Activated CD4-positive, alpha-beta T cell treated with anti-CD3 and anti-CD28 coated beads for 36 hours (primary cell): ENCODE measurements around the gene APMAP. TPM values are rescaled to one million over a fixed set of nuclear protein-coding genes. Genes with fewer than 3 reads are reported as not detected.
"Not testable (repeated sequence)": the region's sequence is repeated elsewhere in the genome, so short reads cannot be mapped to it uniquely, and the experiment has no call there.

Experiments used
- ATAC-seq: fragments of 200-7000 bp; cut with Tn5 transposase; one replicate; pipeline ENCODE4 v1.10.0; 2021; ENCODE audit warnings: mild to moderate bottlenecking, moderate library complexity
- CTCF ChIA-PET: fragments of 350-600 bp; sonication (Branson Sonifier 250); formaldehyde crosslinking; loops from one replicate; lab custom pipeline; 2021; ENCODE audit warnings: antibody characterized with exemption; lab: Charles Lee
- POLR2A ChIA-PET: fragments of 350-600 bp; sonication (Branson Sonifier 250); formaldehyde crosslinking; loops from one replicate; lab custom pipeline; 2021; ENCODE audit warnings: antibody characterized with exemption, inconsistent platforms; lab: Charles Lee
- DNase-seq: peaks from one replicate; pipeline ENCODE4 v3.0.0-alpha.2; 2020
- H3K27ac Mint-ChIP-seq: one replicate; pipeline ENCODE4 v1.8.0; 2021; ENCODE audit warnings: mixed read lengths
- H3K27me3 Mint-ChIP-seq: one replicate; pipeline ENCODE4 v1.8.0; 2021; ENCODE audit warnings: mixed read lengths
- H3K36me3 Mint-ChIP-seq: one replicate; pipeline ENCODE4 v1.8.0; 2021; ENCODE audit warnings: low read depth, mixed read lengths
- H3K4me1 Mint-ChIP-seq: one replicate; pipeline ENCODE4 v1.8.0; 2021; ENCODE audit warnings: mixed read lengths
- H3K4me3 Mint-ChIP-seq: one replicate; pipeline ENCODE4 v1.8.0; 2021; ENCODE audit warnings: mild to moderate bottlenecking, moderate library complexity, mixed read lengths
- H3K9me3 Mint-ChIP-seq: one replicate; pipeline ENCODE4 v1.8.0; 2021; ENCODE audit warnings: low read depth, mixed read lengths
- intact Hi-C, 2 experiments: fragments of 100-400 bp; cut with DNase I in 1 of 2; cut with micrococcal nuclease in 1 of 2; formaldehyde crosslinking; loops; one replicate each; pipeline versions ENCODE4 v1.14.2 to v1.15.1; 2022 to 2024; cut with DNase I, micrococcal nuclease
- total RNA-seq, 2 experiments: library from RNA; stranded (reverse); gene quantifications; one replicate each; pipeline ENCODE4 v1.2.3, GENCODE V29; 2021

The APMAP gene
- total RNA-seq, 2 experiments from 2014 or later = 26.8 to 34.0 TPM

DNA sequence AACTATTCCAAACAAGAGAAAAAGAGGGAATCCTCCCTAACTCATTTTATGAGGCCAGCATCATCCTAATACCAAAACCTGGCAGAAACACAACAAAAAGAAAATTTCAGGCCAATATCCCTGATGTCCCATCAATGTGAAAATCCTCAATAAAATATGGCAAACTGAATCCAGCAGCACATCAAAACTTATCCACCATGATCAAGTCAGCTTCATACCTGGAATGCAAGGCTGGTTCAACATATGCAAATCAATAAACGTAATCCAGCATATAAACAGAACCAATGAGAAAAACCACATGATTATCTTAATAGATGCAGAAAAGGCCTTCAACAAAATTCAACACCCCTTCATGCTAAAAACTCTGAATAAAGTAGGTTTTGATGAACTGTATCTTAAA, 46.2 kb downstream of the APMAP start:
- H3K27ac Mint-ChIP-seq, H3K27me3 Mint-ChIP-seq, DNase-seq, ATAC-seq, H3K4me3 Mint-ChIP-seq, POLR2A ChIA-PET, CTCF ChIA-PET: not testable (repeated sequence)
- Mint-ChIP-seq H3K9me3 (peaks cover 32% of the 10 kb centered on the region), H3K36me3 (peaks cover 25% of the 10 kb centered on the region), H3K4me1 (peaks cover 27% of the 10 kb centered on the region)
- intact Hi-C loops = loop anchor here in 1 of 2 experiments (5.0 kb wide), 1 partner anchor 366 kb away; no protein-coding TSS in a partner anchor

DNA sequence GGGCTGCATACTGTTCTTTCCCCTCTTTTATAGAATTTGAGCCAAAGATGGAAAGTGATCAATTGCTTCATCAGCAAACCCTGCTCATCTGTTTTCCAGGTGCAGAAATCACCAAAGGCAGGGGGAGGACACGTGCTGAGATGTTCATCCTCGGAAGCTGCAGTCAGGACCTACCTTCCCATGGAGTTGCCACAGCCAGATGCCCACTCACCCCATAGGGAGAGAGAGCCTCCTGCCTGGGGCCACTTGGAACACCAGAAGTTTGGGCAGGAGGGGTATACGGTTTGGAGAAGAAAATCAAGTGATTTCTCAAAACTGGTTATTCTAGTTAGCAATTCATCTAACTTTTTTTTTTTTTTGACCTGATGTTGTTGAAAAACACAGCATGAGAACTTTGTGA, 48.8 kb downstream of the APMAP start:
- DNase-seq (no peak), ATAC-seq (no peak)
- ChIA-PET POLR2A (no interaction called here), CTCF (no interaction called here)
- Mint-ChIP-seq H3K27ac (no peak overlapping the region), H3K27me3 (peaks cover 2% of the 10 kb centered on the region), H3K9me3 (peaks cover 32% of the 10 kb centered on the region), H3K4me3 (no peak overlapping the region), H3K36me3 (peaks cover 29% of the 10 kb centered on the region), H3K4me1 (peaks cover 15% of the 10 kb centered on the region)
- intact Hi-C loops = no loop called here

DNA sequence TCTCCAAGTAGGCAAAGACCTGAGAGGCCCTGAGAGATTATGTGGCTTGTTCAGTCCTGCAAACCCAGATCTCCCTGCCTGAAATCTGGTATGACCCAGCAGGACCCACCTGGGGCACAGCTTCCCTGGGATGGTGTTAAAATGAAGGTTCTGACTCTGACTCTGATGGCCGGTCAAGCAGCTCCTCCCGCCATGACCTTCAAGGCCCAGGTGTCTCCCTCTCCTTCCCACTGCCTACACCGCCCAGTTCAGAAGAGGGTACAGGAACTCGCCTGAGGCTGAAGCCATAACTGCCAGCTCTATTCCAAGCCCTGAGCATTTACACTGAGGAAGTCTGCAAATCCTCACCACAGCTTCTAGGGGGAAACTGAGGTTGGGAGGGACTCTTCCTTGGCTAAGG, 49.4 kb downstream of the APMAP start:
- H3K9me3 Mint-ChIP-seq = peaks cover 29% of the 10 kb centered on the region
- H3K36me3 Mint-ChIP-seq = peaks cover 26% of the 10 kb centered on the region
- H3K4me1 Mint-ChIP-seq = peaks cover 10% of the 10 kb centered on the region
- H3K4me3 Mint-ChIP-seq = no peak overlapping the region
- DNase-seq (no peak), ATAC-seq (no peak)
- intact Hi-C loops = no loop called here
- H3K27ac Mint-ChIP-seq = no peak overlapping the region
- H3K27me3 Mint-ChIP-seq = peaks cover 2% of the 10 kb centered on the region
- ChIA-PET POLR2A (no interaction called here), CTCF (no interaction called here)

DNA sequence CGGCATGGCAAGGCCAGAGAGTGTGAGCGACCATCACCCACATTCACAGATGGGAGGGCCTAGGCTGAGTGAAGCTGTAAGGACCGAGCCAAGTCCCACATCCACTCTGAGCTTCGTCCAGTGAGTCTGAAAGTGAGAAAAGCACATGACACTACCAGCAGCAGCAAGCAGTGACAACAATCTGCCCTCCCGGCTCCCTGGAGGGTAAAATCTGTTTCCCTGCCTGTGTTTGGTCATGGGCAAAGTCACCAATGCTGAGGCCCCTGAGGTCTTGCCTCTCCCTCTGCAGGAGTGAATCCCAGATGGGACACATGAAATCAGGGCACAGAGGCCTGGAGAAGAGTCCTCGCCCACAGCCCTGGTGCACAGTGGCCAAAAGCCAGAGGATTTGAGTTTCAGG, 49.9 kb downstream of the APMAP start:
- CTCF ChIA-PET = no interaction called here
- H3K4me1 Mint-ChIP-seq = peaks cover 5% of the 10 kb centered on the region
- POLR2A ChIA-PET = no interaction called here
- H3K4me3 Mint-ChIP-seq = no peak overlapping the region
- peaks cover 25% of the 10 kb centered on the region for H3K9me3 Mint-ChIP-seq
- H3K27me3 Mint-ChIP-seq = peaks cover 2% of the 10 kb centered on the region
- H3K36me3 Mint-ChIP-seq = peaks cover 22% of the 10 kb centered on the region
- no peak for DNase-seq
- no peak for ATAC-seq
- H3K27ac Mint-ChIP-seq = no peak overlapping the region
- intact Hi-C loops = no loop called here

DNA sequence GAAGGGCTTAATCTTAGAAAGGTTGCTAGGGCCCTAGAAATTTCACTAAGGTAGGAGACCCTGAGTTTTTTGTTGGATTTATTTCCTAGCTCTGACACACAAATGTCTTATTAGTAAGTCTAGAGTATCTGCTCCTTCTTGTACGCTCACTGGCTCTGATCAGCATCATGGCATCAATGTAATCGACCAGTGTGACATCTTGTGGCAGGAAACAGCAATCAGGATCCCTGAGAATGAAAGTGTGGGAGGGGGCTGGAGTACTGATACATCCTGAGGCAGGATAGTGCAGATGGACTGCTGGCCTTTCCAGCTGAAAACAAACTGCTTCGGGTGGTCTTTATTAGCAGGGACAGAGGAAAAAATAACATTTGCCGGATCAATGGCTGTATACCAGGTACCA, 53.5 kb downstream of the APMAP start:
- Mint-ChIP-seq H3K9me3 (peaks cover 4% of the 10 kb centered on the region), H3K4me1 (no peaks in the 10 kb centered on the region), H3K36me3 (peaks cover 6% of the 10 kb centered on the region), H3K27me3 (no peaks in the 10 kb centered on the region), H3K27ac (no peak overlapping the region), H3K4me3 (no peak overlapping the region)
- ChIA-PET POLR2A (no interaction called here), CTCF (no interaction called here)
- ATAC-seq (no peak), DNase-seq (no peak)
- intact Hi-C loops = no loop called here

DNA sequence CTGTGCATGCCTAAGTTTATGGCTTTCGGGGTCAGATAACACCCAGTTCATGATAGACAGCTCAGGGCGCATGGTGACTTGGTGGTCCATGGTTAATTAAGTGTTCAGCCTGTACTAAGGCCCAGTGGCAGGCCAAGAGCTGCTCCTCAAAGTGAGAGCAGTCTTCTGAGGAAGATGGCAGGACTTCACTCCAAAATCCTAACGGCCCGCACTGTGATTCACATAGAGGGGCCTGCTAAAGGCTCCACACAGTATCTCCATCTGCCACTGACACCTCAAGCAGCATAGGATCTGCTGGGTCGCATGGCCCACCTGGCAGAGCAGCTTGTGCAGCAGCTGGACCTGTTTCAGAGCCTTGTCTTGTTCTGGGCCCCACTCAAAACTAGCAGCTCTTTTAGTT, 54.1 kb downstream of the APMAP start:
- DNase-seq = no peak
- H3K27me3 Mint-ChIP-seq = no peaks in the 10 kb centered on the region
- H3K27ac Mint-ChIP-seq = no peak overlapping the region
- H3K9me3 Mint-ChIP-seq = peaks cover 4% of the 10 kb centered on the region
- H3K36me3 Mint-ChIP-seq = peaks cover 6% of the 10 kb centered on the region
- H3K4me3 Mint-ChIP-seq = no peak overlapping the region
- intact Hi-C loops = no loop called here
- ATAC-seq = no peak
- ChIA-PET CTCF (no interaction called here), POLR2A (no interaction called here)
- H3K4me1 Mint-ChIP-seq = no peaks in the 10 kb centered on the region

DNA sequence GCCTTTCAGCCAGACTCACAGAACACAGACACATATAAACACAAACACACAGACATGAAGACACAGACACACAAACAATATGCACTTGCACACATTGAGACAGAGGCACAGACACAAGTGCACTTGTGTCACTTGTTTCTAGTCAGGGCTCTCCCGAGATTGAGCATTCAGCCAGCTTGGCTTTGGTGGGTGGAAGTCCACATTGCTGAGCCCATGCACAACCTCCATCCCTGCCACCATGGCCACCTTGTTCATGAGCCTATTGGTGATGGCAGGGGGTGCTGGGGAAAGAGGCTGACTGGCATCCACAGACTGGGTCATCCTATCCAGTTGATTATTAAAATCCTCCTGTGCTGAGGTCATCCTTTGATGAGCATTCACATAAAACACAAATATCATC, 55.0 kb downstream of the APMAP start:
- POLR2A ChIA-PET = no interaction called here
- peaks cover 4% of the 10 kb centered on the region for H3K9me3 Mint-ChIP-seq

DNA sequence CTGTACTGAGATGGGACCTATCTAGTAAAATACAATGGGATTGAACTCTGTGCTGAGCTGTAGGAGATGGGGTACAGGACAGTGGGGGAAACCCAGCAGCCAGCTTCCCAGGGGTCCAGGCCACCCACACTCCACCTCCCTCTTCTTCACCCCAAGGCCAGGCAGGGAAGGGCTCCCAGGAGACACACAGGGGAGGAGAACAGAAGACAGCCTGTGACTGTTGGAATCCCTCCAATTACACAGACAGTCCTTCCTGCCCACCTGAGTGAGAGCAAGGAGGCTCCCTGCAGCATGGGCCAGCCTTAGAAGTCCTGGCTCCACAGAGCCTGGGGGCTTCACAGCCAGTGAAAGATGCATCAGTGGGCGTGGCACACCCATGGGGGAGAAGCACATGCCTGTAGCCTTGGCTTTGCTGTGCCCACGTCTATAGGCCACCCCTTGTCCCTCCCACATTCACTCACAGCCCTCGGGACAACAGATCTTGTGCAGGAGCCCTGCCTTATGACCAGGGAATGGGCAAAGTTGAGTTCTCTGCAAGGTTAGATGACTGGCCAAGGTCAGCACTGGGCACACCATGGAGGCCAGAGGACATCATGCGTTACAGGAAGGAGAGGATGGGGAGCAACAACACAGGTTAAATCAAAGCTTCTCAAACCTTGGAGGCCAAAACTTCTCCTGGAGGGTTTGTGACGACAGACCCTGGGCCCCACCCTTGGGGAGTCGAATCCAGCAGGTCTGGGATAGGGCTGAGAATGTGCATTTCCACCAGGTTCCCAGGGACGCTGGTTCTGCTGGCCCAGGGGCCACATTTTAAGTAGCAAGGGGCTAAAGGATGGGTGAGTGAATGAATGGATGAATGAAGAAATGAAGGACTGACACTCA, 55.8 kb downstream of the APMAP start:
- POLR2A ChIA-PET = no interaction called here
- H3K4me3 Mint-ChIP-seq = no peak overlapping the region
- intact Hi-C loops = no loop called here
- DNase-seq (no peak), ATAC-seq (no peak)
- no peaks in the 10 kb centered on the region for H3K27me3 Mint-ChIP-seq
- peaks cover 2% of the 10 kb centered on the region for H3K9me3 Mint-ChIP-seq
- H3K27ac Mint-ChIP-seq = no peak overlapping the region
- peaks cover 8% of the 10 kb centered on the region for H3K4me1 Mint-ChIP-seq
- H3K36me3 Mint-ChIP-seq = peaks cover 4% of the 10 kb centered on the region
- CTCF ChIA-PET = interaction anchor here (0.7 kb wide), 2 partner anchors 120 to 145 kb away, joined by 3 read pairs; no protein-coding TSS in a partner anchor

More for the DNA sequence above, 55.0 kb downstream of the APMAP start:
- Mint-ChIP-seq H3K27ac (no peak overlapping the region), H3K4me1 (peaks cover under 1% of the 10 kb centered on the region), H3K4me3 (no peak overlapping the region), H3K36me3 (peaks cover 6% of the 10 kb centered on the region), H3K27me3 (no peaks in the 10 kb centered on the region)
- intact Hi-C loops = no loop called here
- DNase-seq (no peak), ATAC-seq (no peak)
- CTCF ChIA-PET = interaction anchor here (0.7 kb wide), 1 partner anchor 119 kb away, joined by 3 read pairs; no protein-coding TSS in a partner anchor

DNA sequence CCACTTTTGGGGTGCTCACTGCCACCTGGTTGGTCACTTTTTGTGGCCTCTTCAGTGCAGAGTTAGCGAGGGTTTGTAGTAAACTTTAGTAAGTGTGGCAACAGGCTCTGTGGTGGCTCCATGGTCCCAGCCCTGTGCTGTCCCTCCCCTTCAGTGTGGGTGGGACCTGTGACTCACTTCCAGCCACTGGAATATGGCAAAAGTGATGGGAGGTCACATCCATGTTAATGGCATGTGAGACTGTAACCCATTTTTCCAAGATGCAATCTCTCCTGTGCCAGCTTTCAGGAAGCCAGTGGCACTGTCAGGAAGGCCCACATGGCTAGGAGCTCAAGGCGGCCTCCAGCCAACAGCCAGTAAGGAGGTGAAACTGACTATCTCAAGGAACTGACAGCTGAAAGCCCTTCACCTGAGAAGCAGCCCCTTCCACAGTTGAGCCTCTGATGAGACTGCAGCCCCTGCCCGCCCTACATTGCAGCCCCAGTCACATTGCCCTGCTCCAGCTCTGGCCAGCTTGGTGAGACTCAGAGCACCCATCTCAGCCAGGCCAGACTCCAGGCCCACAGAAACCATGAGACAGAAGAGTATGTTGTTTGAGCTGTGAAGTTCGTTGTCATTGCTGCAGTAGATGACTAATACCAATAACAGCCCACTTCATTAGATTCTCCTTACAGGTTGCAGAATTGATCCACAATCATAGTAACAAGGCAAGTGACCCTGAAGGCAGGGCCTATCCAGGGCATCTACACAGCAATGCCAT, 56.6 kb downstream of the APMAP start:
- ATAC-seq = peak; percentile 68
- Mint-ChIP-seq H3K36me3 (peaks cover 4% of the 10 kb centered on the region), H3K9me3 (peaks cover 2% of the 10 kb centered on the region), H3K27ac (no peak overlapping the region), H3K4me1 (peaks cover 15% of the 10 kb centered on the region), H3K27me3 (no peaks in the 10 kb centered on the region), H3K4me3 (no peak overlapping the region)
- ChIA-PET POLR2A (no interaction called here), CTCF (interaction anchor here (0.7 kb wide), 2 partner anchors 58 to 144 kb away, joined by 3 read pairs; no protein-coding TSS in a partner anchor)
- DNase-seq = no peak
- intact Hi-C loops = no loop called here

DNA sequence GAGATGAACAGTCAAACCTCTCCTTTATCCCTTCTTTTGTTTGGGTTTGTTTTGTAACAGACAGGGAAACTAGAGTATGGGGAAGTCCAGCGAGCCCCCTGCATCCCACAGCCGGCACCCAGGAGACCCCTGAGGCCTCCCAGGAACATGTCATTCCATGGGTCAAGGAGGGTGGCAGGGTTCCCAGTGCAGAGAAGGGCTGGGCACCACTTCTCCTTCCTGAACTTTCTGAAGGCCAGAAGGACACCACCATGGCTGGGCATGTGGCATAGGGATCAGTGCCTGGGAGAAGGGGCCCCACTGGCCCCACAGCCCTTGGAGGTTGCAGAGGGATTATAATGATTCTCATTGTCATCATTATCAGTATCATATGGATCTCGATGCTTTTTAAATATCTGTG, 57.4 kb downstream of the APMAP start:
- no peak for ATAC-seq
- CTCF ChIA-PET = no interaction called here
- POLR2A ChIA-PET = no interaction called here
- intact Hi-C loops = no loop called here
- Mint-ChIP-seq H3K4me3 (no peak overlapping the region), H3K27me3 (no peaks in the 10 kb centered on the region), H3K36me3 (no peaks in the 10 kb centered on the region), H3K4me1 (peaks cover 15% of the 10 kb centered on the region), H3K27ac (no peak overlapping the region), H3K9me3 (peaks cover 2% of the 10 kb centered on the region)
- DNase-seq = no peak

DNA sequence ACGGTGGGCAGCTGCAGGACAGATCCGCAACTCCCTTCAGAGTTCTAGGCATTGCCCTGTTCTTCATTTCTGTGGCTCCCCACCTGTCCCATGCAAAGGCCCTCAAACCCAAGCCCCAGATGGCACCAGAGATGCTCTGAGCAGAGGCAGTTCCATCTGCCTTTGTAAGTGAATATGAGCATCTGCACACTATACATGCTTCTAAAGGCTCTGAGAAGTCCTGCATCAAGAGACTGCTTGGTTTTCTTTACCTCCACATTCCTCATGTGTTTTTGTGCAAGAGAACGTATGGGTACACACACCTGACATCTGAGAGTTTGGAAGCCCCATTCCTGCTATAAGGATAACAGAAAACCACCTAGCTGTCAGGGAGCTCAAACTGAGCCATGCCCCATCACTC, 57.8 kb downstream of the APMAP start:
- POLR2A ChIA-PET = no interaction called here
- no peak for DNase-seq
- H3K27me3 Mint-ChIP-seq = no peaks in the 10 kb centered on the region
- no peak overlapping the region for H3K27ac Mint-ChIP-seq
- CTCF ChIA-PET = no interaction called here
- H3K9me3 Mint-ChIP-seq = peaks cover 2% of the 10 kb centered on the region
- ATAC-seq = no peak
- H3K4me1 Mint-ChIP-seq = peaks cover 15% of the 10 kb centered on the region
- no peaks in the 10 kb centered on the region for H3K36me3 Mint-ChIP-seq
- intact Hi-C loops = no loop called here
- no peak overlapping the region for H3K4me3 Mint-ChIP-seq
